Lung (tissue), 12 donors: ENCODE results near the gene TNFRSF14. TPM values are rescaled to one million over a fixed set of nuclear protein-coding genes. Genes with fewer than 3 reads are reported as not detected.
"Not testable (repeated sequence)": the region's sequence is repeated elsewhere in the genome, so short reads cannot be mapped to it uniquely, and the experiment has no call there.

Experiments used
- ATAC-seq: fragments of 200-7000 bp; cut with Tn5 transposase; one replicate; pipeline ENCODE4 v1.9.1; 2020; ENCODE audit warnings: moderate number of reproducible peaks; ENCODE audit not compliant: insufficient read depth, low FRiP score
- DNase-seq, 3 donors: peaks; one replicate each; pipeline ENCODE4 v3.0.0-alpha.2; 2013 to 2017
- H3K27ac ChIP-seq, 2 donors: one replicate each; pipeline ENCODE4 v1.5.1; 2013; ENCODE audit warnings: mild to moderate bottlenecking in 2 of 2, moderate library complexity in 2 of 2, control low read depth in 1 of 2, inconsistent platforms in 1 of 2, low read depth in 1 of 2, low read length in 1 of 2
- H3K27me3 ChIP-seq, 3 donors: one replicate each; pipeline ENCODE4 v1.5.1; 2013; ENCODE audit warnings: low read length in 2 of 3; ENCODE audit not compliant: control insufficient read depth in 3 of 3, insufficient read depth in 3 of 3
- H3K36me3 ChIP-seq, 4 donors: one replicate each; pipeline ENCODE4 v1.5.1; 2013; ENCODE audit warnings: low read length in 4 of 4, mild to moderate bottlenecking in 1 of 4, moderate library complexity in 1 of 4; ENCODE audit not compliant: control insufficient read depth in 4 of 4, insufficient read depth in 4 of 4
- H3K4me1 ChIP-seq, 5 donors: one replicate each; pipeline ENCODE4 v1.5.1; 2013; ENCODE audit warnings: low read length in 5 of 5, mild to moderate bottlenecking in 2 of 5, moderate library complexity in 1 of 5; ENCODE audit not compliant: control insufficient read depth in 5 of 5, insufficient read depth in 5 of 5
- H3K4me3 ChIP-seq: one replicate; pipeline ENCODE4 v1.5.1; 2013; ENCODE audit warnings: mild to moderate bottlenecking, control low read depth, moderate library complexity
- H3K9ac ChIP-seq, 2 donors: one replicate each; pipeline ENCODE4 v1.5.1; 2013; ENCODE audit warnings: low read length in 2 of 2, control low read depth in 1 of 2; ENCODE audit not compliant: insufficient read depth in 1 of 2
- H3K9me3 ChIP-seq, 4 donors: one replicate each; pipeline ENCODE4 v1.5.1; 2013; ENCODE audit warnings: low read length in 3 of 4, mild to moderate bottlenecking in 1 of 4, moderate library complexity in 1 of 4; ENCODE audit not compliant: control insufficient read depth in 4 of 4, insufficient read depth in 3 of 4
- WGBS, 2 donors: extraction: QIAGEN DNeasy Blood & Tissue Kit; methylation state at CpG; one replicate each; pipeline ENCODE4 v1.1.7; 2013; 5-methylcytosine and 5-hydroxymethylcytosine counted together
- polyA plus RNA-seq, 2 donors: library from polyadenylated mRNA; stranded (reverse); fragments of 200-250 nt; gene quantifications; one replicate each; pipeline ENCODE4 v1.2.1, GENCODE V29; 2013
- total RNA-seq, 2 donors: library from RNA; depleted of rRNA in 1 of 2; stranded (reverse); fragments of >200 nt in 1 of 2; gene quantifications; one replicate each; pipeline ENCODE4 v1.2.1, GENCODE V29; 2014 to 2021
- TF ChIP-seq, protein P1 (sequence below): IDR thresholded peaks from 2 replicates; pipeline ENCODE4 v1.5.1; 2012; ENCODE audit warnings: mild to moderate bottlenecking; ENCODE audit errors: control extremely low read depth, extremely low read depth
- donor health status: control.
- donor health status: control.
- donor health status: Bipolar disorder and iron deficiency.
- donor health status: healthy.
- donor health status: DM: yes; HTN: yes; CAD: no.

TNFRSF14 gene
- total and polyA plus RNA-seq, 4 donors: 67.4 to 200 (median 159) TPM

GRCh38 chr1:2574350-2574749, 18.2 kb downstream of the TNFRSF14 start:
- TF ChIP-seq, protein P1, sequence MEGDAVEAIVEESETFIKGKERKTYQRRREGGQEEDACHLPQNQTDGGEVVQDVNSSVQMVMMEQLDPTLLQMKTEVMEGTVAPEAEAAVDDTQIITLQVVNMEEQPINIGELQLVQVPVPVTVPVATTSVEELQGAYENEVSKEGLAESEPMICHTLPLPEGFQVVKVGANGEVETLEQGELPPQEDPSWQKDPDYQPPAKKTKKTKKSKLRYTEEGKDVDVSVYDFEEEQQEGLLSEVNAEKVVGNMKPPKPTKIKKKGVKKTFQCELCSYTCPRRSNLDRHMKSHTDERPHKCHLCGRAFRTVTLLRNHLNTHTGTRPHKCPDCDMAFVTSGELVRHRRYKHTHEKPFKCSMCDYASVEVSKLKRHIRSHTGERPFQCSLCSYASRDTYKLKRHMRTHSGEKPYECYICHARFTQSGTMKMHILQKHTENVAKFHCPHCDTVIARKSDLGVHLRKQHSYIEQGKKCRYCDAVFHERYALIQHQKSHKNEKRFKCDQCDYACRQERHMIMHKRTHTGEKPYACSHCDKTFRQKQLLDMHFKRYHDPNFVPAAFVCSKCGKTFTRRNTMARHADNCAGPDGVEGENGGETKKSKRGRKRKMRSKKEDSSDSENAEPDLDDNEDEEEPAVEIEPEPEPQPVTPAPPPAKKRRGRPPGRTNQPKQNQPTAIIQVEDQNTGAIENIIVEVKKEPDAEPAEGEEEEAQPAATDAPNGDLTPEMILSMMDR: no peak
- H3K27ac ChIP-seq: no peak overlapping the region
- no peaks in the 10 kb centered on the region for H3K36me3 ChIP-seq
- peaks cover 0 to 13% (median 7%) of the 10 kb centered on the region in 5 donors for H3K4me1 ChIP-seq
- 78 to 79% methylated on average over 9 of the region's 9 CpGs for WGBS, 2 donors
- H3K9ac ChIP-seq: no peak overlapping the region
- DNase-seq: no peak
- H3K9me3 ChIP-seq: peaks cover 0 to 4% (median under 1%) of the 10 kb centered on the region in 4 donors
- no peaks in the 10 kb centered on the region for H3K27me3 ChIP-seq
- no peak overlapping the region for H3K4me3 ChIP-seq
- no peak for ATAC-seq

- DNase-seq (peak in 1 of 3 donors; percentile 12), ATAC-seq (no peak)
- H3K27ac ChIP-seq: peak overlapping the region; percentile 37 to 62
- peaks cover 0 to 16% (median 7%) of the 10 kb centered on the region in 5 donors for H3K4me1 ChIP-seq
- no peaks in the 10 kb centered on the region for H3K36me3 ChIP-seq
- no peaks in the 10 kb centered on the region for H3K27me3 ChIP-seq
- no peak overlapping the region for H3K9ac ChIP-seq
- TF ChIP-seq, protein P1: no peak
- H3K4me3 ChIP-seq: no peak overlapping the region
- 68 to 75% methylated on average over 23 of the region's 23 CpGs for WGBS, 2 donors
- peaks cover 0 to 4% (median 2%) of the 10 kb centered on the region in 4 donors for H3K9me3 ChIP-seq
These were observed 19.9 kb downstream of the TNFRSF14 start for GRCh38 chr1:2575801-2576663.

DNA sequence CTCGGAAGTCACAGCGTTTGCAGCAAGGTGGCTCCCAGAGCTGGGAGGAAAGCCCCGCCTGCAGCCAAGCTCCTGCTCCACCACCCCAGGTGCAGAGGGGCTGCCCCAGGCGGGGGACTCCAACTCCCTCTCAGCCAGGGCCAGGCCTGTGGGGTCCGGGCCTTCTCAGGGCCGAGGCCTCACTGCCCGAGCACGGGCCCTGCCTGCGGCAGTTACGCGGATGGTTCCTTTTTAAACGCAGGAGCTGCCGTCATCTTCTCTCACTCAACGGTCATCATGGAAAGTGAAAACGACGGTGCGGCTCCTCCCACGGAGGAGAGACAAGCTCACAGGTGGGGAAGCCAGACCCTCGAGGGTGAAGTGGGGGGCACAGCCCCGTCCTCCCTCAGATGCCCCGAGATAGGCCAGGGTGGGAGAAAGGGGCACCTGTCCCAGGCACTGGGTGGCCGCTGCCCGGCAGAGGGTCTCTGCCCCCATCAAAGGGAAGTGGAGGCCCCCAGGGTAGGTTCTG, 21.4 kb downstream of the TNFRSF14 start:
- not testable (repeated sequence) for H3K36me3 ChIP-seq, ATAC-seq, H3K9me3 ChIP-seq, H3K4me3 ChIP-seq, H3K27me3 ChIP-seq, H3K9ac ChIP-seq
- Histone ChIP-seq H3K4me1 (peaks cover 0 to 18% (median 7%) of the 10 kb centered on the region in 5 donors), H3K27ac (peak overlapping the region; percentile 63 to 96)
- WGBS, 2 donors: 53 to 54% methylated on average over 19 to 20 of the region's 23 CpGs
- peak in 1 of 3 donors; percentile 6 for DNase-seq

DNA sequence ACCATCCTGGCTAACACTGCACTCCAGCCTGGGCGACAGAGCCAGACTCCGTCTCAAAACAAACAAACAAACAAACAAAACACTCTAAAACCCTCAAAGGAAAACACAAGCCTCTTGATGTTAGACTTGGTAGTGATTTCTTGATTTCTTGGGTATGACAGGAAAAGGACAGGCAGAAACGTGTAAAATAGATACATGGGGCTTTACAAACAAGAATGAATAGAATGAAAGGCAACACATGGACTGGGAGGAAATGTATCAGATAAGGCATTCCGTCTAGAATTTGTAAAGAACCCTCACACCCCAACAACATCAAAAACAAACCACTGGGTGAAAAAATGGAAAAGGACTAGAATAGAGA, 22.6 kb downstream of the TNFRSF14 start:
- TF ChIP-seq, protein P1: no peak

More for the DNA sequence above, 22.6 kb downstream of the TNFRSF14 start:
- DNase-seq (no peak), ATAC-seq (no peak)
- peak overlapping the region; percentile 22 to 96 for H3K27ac ChIP-seq
- no peak overlapping the region for H3K4me3 ChIP-seq
- 39 to 47% methylated on average over 4 of the region's 4 CpGs for WGBS, 2 donors
- no peak overlapping the region for H3K9ac ChIP-seq
- no peaks in the 10 kb centered on the region for H3K36me3 ChIP-seq
- H3K4me1 ChIP-seq: peaks cover 0 to 25% (median 12%) of the 10 kb centered on the region in 5 donors
- peaks cover 0 to 2% (median under 1%) of the 10 kb centered on the region in 4 donors for H3K9me3 ChIP-seq
- H3K27me3 ChIP-seq: no peaks in the 10 kb centered on the region
